ENCODE results near the gene MARCHF10.

DNA sequence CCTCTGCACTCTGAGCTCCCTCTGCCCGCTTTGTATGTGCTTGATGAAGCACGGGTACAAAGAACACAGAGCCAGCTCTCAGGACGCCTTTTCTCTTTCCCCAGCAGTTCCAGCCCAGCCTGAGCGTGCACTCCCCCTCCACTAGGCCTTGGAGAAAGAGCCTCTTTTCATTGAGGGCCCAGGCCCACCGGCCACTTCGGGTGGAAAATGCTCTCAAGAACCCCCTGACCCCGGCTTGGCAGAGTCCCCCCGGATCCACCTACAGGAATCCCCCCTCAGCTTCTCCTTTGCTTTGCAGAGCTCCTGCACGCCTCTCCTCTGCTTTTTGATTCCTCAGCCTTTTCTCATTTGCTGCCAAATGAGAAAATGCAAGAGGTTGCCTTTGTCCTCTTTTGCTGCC, 150.4 kb downstream of the MARCHF10 start:
- no peak for TF ChIP-seq EGR1 (IDR thresholded peaks at IDR 0.05; ENCODE audit: low read depth)
- TF ChIP-seq, protein P1, sequence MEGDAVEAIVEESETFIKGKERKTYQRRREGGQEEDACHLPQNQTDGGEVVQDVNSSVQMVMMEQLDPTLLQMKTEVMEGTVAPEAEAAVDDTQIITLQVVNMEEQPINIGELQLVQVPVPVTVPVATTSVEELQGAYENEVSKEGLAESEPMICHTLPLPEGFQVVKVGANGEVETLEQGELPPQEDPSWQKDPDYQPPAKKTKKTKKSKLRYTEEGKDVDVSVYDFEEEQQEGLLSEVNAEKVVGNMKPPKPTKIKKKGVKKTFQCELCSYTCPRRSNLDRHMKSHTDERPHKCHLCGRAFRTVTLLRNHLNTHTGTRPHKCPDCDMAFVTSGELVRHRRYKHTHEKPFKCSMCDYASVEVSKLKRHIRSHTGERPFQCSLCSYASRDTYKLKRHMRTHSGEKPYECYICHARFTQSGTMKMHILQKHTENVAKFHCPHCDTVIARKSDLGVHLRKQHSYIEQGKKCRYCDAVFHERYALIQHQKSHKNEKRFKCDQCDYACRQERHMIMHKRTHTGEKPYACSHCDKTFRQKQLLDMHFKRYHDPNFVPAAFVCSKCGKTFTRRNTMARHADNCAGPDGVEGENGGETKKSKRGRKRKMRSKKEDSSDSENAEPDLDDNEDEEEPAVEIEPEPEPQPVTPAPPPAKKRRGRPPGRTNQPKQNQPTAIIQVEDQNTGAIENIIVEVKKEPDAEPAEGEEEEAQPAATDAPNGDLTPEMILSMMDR (IDR thresholded peaks at IDR 0.05 in 2 of 3, conservative IDR thresholded peaks at IDR 0.05 in 1 of 3; ENCODE audit: borderline replicate concordance in 1 of 3, insufficient read depth in 1 of 3, low read depth in 2 of 3, low read length in 2 of 3) = no peak
- no peak for TF ChIP-seq POLR2A (IDR thresholded peaks at IDR 0.05; ENCODE audit: borderline replicate concordance, extremely low read depth, insufficient read depth, insufficient read length)
- TF ChIP-seq, protein P2, sequence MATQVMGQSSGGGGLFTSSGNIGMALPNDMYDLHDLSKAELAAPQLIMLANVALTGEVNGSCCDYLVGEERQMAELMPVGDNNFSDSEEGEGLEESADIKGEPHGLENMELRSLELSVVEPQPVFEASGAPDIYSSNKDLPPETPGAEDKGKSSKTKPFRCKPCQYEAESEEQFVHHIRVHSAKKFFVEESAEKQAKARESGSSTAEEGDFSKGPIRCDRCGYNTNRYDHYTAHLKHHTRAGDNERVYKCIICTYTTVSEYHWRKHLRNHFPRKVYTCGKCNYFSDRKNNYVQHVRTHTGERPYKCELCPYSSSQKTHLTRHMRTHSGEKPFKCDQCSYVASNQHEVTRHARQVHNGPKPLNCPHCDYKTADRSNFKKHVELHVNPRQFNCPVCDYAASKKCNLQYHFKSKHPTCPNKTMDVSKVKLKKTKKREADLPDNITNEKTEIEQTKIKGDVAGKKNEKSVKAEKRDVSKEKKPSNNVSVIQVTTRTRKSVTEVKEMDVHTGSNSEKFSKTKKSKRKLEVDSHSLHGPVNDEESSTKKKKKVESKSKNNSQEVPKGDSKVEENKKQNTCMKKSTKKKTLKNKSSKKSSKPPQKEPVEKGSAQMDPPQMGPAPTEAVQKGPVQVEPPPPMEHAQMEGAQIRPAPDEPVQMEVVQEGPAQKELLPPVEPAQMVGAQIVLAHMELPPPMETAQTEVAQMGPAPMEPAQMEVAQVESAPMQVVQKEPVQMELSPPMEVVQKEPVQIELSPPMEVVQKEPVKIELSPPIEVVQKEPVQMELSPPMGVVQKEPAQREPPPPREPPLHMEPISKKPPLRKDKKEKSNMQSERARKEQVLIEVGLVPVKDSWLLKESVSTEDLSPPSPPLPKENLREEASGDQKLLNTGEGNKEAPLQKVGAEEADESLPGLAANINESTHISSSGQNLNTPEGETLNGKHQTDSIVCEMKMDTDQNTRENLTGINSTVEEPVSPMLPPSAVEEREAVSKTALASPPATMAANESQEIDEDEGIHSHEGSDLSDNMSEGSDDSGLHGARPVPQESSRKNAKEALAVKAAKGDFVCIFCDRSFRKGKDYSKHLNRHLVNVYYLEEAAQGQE (IDR thresholded peaks at IDR 0.05; ENCODE audit: low read depth) = no peak
- no peak for TF ChIP-seq ZFX (IDR thresholded peaks at IDR 0.05)
